HG02885 (cell line): Measurements from ENCODE around the gene AVEN.
"Not testable (repeated sequence)": the region's sequence is repeated elsewhere in the genome, so short reads cannot be mapped to it uniquely, and the experiment has no call there.

Experiments
- ATAC-seq: cut with Tn5 transposase; IDR thresholded peaks from one replicate; pipeline ENCODE4 v1.9.1; 2021; ENCODE audit warnings: mild to moderate bottlenecking; ENCODE audit not compliant: unreplicated experiment, poor library complexity

The AVEN gene

DNA sequence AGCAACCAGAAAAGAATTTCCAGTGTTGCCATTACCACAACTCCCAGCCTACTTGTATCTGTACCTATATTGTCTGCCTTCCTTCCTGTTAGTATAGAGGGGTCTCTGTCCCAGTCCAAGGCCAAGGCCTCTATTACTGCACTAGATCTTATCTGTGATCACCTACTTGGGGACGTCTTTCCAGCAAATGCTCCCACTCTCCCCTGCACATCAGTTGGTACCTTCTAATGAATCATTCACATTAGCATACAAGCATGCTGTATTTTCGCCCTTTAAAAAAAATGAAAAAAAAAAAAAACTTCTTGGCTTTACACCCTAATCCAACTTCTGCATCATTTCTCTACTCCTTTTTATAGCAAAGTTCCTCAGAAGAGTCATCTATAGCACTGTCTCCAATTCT is 4.8 kb upstream of the AVEN start:
- ATAC-seq: no peak

DNA sequence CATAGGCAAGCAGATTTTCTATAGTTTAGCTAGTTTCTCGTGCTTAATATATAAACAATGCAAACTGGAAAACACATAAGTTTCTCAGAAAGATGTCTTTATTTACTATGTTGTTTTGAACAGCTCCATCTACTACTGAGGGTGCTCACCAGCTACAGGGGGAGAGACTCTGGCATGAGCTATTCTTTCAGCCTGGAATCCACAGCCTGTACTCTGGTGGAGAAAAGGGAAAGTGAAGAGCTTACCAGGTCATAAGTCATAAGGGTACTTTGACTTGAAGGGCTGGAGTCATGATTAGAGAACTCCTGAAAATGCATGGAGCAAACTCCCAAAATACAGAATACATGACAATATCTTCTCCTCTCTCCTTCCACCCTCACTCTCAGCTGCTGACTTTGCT is 4.4 kb upstream of the AVEN start:
- no peak for ATAC-seq

DNA sequence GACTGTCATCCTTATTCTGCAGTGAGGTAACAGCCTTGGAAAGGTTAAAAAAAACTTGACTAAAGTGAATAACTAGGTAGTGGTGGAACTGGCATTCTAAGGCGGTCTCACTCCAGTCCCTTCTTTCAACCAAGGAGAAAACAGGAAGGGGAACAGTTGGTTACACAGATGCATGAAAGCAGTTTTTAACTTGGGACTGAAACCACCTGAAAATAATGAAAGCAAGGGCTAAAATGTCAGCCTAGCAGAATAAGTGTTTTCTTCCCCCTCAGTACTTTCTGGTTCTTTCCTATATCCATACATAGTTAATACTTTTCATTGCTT is 748 bp upstream of the AVEN start:
- peak; percentile 10 for ATAC-seq

DNA sequence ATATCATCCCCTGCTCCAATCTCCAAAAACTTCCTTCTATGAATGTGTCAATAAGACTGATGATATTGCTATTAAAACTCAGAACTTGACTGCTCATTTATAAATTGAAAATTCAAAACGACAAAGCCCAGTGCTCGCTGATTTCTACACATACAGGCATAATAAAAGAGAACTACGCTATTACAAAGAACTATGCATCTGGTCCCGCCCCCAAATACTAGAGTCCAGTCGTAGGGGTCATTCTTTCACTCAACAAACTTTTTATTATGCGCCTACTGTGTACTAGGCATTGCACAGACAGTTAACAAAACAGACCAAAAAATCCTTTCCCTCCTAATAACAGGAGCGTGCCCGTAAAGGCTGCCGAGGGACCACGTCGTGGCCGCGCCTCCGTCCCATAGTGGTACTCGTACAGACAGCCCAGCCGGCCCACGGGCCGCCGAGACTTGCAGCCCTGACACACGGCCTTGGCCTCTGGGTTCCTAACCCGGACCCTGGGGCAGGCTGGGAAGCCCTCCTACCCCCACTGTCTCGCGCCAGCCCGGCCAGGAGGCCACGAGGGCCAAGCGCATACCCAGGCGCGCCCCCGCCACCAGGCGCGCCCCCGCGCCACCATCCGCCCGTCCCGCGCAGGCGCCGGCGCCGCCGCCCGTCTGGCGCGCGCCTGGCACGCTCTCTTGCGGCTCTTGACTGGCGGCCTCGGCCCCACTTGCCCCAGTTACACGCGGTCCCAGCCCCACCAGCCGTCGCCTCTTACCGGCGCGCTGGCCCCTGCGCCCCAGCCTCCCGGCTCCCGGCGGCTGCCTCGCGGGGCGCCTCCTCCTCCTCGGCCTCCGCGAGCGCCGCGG is 757 bp downstream of the AVEN start:
- peak; percentile 81 for ATAC-seq

DNA sequence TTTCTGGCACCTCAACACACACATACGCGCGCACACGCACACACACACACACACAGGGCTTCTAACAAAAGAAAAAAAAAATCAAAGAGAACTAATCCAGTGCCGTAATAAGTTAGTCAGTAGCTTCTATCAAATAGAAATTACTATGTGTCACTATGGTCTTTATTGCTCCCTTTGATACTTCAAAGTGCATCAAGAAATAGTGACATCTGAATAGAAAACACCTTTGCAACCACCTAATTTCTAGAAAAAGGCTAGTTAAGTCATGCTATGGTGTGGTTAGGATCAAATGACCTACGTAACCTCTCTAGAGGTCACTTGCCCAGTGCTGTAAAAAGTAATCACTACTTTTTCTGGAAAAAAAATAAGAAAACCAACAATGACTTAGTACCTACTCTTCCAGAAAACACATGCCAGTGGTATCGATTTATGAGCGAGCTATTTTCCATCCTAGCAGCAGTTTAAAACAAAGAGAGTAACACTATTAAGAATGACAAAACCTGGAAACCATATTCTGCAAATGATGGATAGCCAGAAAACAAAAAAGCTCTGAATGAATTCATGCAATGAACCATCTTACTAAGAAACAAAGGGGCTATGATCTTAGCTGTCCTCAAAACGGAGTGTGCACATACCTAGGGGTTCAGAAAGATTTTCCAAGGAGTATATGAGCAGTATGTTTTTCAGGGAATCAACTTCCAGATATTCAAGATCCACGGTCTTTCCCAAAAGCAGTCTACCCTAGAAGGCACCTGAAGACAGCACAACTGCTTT is 6.8 kb downstream of the AVEN start:
- no peak for ATAC-seq

DNA sequence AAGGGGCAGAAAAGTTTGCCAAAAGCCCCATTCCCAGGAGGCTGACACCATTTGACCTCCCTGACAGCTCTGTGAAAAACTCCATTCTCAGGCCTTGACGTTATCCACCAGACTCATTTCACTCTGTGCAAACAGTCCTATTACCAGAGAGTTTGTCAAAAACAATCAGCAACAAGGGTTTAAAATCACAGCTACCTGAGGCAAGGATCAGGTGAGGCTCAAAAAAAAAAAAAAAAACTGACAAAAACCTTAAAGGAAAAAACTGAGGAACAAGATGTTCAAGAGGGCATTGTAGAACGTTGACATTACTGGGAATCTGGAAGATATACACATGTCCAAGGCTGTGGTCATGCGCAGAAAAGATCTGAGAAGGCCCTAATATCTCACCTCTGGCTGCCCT is 11.4 kb downstream of the AVEN start:
- ATAC-seq: no peak

DNA sequence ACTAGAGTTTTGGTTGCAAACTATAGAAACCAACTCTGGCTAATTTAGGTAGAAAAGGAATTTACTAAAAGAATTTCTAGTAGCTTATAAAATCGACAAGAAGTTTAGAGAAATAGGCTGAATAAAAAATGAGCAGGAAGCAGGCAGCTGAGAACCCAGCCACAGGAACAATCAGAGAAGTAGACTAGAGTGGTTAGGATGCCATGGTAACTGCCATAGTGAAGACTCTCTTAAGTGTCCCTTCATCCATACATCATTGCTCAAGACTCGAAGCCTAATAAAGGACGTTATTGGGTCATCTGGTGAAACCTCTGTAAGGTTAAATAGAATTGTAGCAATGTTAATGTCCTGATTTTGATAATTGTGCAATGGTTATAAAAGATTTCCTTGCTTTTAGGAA is 13.8 kb downstream of the AVEN start:
- ATAC-seq: no peak

DNA sequence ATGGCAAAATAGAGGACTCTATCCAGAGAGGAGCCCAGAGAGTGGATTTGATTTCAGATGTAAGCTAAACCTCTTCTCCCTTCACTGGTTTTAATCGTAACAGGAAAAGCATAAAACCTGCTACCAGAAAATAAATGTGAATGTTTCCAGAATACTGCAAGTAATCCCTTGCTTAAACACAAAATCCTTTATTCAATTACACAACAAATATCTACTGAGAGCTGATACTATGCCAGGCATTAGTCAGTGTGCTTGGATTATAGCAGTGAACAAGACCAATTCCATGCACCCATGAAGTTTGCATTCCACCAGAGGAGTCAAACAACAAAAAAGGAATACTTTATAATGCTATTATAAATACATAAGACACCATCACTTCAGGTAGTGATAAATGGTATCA is 15.1 kb downstream of the AVEN start:
- ATAC-seq: no peak

DNA sequence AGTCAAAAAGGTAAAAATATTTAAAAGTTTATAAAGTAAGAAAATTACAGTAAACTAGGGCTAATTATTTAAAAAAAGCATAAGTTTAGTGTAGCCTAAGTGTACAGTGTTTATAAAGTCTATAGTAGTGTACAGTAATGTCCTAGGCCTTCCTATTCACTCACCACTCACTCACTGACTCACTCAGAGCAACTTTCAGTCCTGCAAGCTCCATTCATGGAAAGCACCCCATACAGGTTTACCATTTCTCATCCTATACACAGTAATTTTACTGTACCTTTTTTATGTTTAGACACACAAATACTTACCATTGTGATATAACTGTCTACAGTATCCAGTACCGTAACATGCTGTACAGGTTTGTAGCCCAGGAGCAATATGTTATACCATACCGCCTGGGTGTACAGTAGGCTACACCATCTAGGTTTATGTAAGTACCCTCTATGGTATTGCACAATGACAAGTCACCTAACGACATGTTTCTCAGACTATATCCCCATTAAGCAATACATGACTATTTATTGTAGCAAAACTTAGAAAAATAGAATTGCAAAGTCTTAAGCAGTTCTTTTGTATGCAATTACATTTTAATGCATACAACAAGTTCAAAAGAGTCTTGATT is 19.5 kb downstream of the AVEN start:
- no peak for ATAC-seq

DNA sequence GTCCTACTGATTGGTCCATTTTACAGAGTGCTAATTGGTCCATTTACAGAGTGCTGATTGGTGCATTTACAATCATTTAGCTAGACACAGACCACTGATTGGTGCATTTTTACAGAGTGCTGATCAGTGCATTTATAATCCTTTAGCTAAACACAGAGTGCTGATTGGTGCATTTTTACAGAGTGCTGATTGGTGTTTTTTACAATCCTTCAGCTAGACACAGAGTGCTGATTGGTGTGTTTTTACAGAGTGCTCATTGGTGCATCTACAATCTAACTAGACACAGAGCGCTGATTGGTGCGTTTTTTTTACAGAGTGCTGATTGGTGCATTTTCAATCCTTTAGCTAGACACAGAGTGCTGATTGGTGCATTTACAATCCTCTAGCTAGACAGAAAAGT is 20.3 kb downstream of the AVEN start:
- ATAC-seq: not testable (repeated sequence)

DNA sequence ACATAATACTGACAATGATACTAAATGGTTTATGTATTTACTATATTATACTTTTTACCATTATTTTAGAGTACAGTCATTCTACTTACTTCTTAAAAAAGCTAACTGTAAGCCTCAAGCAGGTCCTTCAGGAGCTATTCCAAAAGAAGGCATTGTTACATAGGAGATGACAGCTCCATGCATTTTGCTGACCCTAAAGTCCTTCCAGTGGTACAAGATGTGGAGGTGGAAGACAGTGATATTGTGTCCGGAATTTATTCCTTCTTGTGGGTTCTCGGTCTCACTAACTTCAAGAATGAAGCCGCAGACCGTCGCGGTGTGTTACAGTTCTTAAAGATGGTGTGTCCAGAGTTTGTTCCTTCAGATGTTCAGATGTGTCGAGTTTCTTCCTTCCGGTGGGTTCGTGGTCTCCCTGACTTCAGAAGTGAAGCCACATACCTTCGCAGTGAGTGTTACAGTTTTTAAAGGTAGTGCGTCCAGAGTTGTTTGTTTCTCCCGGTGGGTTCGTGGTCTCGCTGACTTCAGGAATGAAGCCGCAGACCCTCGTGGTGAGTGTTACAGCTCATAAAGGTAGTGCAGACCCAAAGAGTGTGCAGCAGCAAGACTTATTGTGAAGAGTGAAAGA is 20.9 kb downstream of the AVEN start:
- no peak for ATAC-seq

DNA sequence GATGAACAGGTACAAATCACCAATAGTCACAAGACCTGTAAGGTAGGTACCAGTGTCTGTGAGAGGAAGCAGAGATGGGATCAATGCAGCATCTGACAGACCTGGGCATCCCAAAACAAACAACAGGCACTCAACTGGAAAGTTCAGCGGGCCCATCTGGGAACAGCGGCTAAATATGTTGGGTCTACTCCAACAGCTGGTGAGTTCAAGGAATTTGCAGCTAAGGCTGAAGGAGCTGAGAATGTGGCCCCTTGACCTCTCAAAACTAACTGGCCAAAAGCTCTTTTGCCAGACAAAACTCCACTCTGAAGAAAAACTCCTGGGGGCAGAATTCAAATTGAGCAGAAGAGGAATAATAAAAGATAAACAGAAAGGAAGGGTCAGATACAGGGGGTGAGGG is 24.4 kb downstream of the AVEN start:
- ATAC-seq: no peak

DNA sequence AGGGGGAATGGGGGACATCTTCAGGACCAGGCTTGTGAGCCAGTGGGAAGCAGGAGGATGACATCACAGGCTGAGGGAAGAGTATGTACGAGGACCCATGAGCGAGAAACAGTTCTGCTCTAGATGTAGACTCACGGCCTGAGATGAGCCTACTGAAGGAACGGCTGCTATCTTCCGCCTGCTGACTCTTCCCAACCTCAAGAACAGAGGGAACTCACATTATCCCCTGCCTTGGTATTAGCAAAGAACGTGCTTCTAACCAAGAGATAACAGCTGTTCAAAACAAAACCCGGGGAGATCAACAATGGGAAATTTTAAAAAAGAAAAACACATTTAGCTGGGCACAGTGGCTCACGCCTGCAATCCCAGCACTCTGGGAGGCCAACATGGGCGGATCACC is 25.3 kb downstream of the AVEN start:
- ATAC-seq: no peak

DNA sequence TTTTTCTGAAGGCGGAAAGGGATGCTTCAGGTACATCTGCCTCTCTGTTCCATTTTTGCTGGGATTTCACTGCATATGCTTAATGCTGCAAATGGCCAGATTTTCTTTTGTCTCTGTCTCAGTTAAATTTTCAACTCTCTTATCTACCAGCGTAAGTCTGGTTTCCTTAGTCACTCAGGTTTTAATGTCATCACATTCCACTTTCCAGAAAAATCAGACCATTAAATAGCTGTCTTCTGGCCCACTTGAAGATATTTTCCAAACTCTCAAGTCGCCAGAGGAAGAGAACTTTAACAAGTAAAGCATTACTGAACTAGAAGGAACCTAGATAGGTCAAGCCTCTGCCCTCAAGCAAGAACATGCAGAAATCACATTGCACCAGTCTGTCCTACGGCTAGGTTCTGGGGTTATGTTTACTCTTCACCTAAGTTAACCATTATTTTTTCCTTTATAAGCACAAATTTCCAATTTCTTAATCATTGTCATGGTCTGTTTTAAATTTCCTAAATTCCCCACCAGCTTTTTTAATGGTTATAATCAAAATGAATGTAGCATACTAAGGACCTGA is 26.5 kb downstream of the AVEN start:
- no peak for ATAC-seq

DNA sequence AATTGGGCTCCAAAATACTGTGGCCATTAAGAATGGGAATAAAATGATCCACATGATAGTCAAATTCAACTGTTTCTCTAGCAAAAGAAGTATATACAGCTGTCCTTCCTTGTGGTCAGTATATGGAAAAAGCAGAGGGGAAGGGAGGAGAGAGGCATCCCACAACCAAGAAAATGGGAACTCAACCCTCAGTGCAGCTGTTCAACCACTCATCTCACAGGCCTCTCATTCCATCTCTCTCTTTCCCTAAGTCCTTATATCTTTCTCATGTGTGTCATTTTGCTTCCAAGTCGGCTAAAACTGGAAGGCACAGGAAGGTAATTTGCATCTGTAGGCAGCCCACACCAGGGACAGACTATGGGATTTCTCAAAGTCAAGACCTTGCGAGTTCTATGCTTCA is 27.5 kb downstream of the AVEN start:
- no peak for ATAC-seq

DNA sequence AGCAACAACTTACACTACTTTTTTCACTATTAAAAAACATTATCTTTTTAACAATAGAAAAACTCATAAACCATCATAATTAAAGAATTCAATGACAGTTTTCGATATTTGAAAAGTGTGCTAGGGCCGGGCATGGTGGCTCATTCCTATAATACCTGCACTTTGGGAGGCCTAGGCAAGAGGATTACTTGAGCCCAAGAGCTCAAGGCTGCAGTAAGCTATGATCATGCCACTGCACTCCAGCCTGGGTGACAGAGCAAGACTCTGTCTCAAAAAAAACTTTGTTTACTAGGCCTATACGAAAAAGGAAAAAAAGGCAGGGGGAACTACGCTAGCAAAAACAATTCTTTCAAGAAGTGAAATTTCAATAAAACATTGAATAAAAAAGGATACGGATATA is 28.1 kb downstream of the AVEN start:
- ATAC-seq: no peak

DNA sequence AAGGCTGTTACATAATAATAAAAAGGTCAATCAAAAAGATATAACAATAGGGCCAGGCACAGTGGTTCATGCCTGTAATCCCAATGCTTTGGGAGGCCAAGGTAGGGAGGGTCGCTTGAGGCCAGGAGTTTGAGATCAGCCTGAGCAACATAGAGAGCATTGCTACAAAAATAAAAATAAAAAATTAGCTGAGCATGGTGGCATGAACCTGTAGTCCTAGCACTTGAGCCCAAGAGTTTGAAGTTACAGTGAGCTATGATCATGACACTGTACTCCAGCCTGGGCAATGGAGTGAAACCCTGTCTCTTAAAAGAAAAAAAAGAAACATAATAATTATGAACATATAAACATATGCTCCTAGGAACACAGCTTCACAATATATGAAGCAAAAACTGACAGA is 29.3 kb downstream of the AVEN start:
- ATAC-seq: no peak

DNA sequence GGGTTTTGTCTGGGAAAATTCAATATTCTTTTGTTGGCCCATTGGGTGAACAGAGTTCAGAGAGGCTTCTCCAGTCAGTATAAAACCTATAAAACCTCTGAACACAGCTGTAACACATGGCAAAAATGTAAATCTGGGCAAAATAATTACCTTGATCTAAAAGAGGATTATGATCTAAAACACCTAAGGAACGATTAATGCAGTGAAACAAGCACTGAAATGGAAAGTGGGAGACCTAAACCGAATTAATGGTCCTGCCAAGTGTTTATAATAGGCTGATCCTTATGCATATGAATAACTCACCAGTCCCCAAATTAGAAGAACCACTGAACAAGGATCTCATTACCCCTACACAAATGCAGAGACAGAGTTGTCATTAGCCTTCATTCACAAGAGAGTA is 32.6 kb downstream of the AVEN start:
- no peak for ATAC-seq

DNA sequence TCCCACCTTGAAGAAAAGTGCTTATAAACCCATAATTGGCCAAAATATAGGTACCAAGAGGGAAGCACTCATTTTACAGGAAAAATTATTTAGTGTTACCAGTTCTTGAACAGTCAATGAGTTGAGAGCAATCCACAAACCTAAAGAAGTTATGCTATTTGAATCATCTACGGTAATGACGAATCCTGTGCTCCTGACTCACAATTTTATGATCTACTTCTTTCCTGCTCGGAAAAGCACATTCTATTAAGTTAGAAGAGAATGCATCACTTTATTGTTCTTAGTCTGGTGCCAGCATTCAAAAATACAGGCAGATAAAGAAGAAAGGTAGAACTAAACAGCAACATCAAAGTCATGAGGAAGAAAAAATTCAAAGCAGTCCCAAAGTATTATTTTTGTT is 37.5 kb downstream of the AVEN start:
- no peak for ATAC-seq

DNA sequence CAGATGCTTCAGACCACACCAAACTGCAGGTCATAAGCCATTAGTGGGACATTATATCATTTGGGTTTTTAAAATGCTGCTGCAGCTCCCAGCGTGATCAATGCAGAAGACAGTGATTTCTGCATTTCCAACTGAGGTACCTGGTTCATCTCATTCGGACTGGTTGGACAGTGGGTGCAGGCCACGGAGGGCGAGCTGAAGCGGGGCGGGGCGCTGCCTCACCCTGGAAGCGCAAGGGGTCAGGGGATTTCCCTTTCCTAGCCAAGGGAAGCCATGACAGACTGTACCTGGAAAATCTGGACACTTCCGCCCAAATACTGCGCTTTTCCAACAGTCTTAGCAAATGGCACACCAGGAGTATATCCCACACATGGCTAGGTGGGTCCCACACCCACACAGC is 43.3 kb downstream of the AVEN start:
- not testable (repeated sequence) for ATAC-seq
